ENCODE data around the gene AASDH. TPM values are rescaled to one million over a fixed set of nuclear protein-coding genes. Genes with fewer than 3 reads are reported as not detected.

Gene AASDH
- total RNA-seq, 1 experiment from 2014 or later = 42.2 TPM

GRCh38 chr4:56313132-56313531, 74.2 kb downstream of the AASDH start:
- no peaks in the 10 kb centered on the region for H3K27me3 ChIP-seq (ENCODE audit: low read length)
- H3K9me3 ChIP-seq (ENCODE audit: low read length) = no peaks in the 10 kb centered on the region
- no peaks in the 10 kb centered on the region for H3K36me3 ChIP-seq (ENCODE audit: insufficient read depth, low read length)
- no peaks in the 10 kb centered on the region for H4K20me1 ChIP-seq (ENCODE audit: insufficient read depth, low read depth, low read length)
- H2AFZ ChIP-seq (ENCODE audit: low read length) = no peak overlapping the region
- DNase-seq = no peak
- H3K27ac ChIP-seq (ENCODE audit: low read length) = no peak overlapping the region
- H3K4me3 ChIP-seq (ENCODE audit: low read length) = no peak overlapping the region
- no peak overlapping the region for H3K4me2 ChIP-seq (ENCODE audit: low read depth, low read length, poor library complexity, severe bottlenecking)
- H3K9ac ChIP-seq (ENCODE audit: low read length) = no peak overlapping the region
- no peaks in the 10 kb centered on the region for H3K4me1 ChIP-seq (ENCODE audit: low read length)
- H3K79me2 ChIP-seq (ENCODE audit: low read length) = no peaks in the 10 kb centered on the region
- H3K9me2 ChIP-seq (replicated peaks; ENCODE audit: insufficient read depth, low read length) = no peaks in the 10 kb centered on the region

- Histone ChIP-seq H3K9me2 (replicated peaks; ENCODE audit: insufficient read depth, low read length) (no peaks in the 10 kb centered on the region), H3K4me2 (ENCODE audit: low read depth, low read length, poor library complexity, severe bottlenecking) (no peak overlapping the region), H3K9ac (ENCODE audit: low read length) (no peak overlapping the region), H4K20me1 (ENCODE audit: insufficient read depth, low read depth, low read length) (no peaks in the 10 kb centered on the region), H3K27me3 (ENCODE audit: low read length) (no peaks in the 10 kb centered on the region), H3K9me3 (ENCODE audit: low read length) (no peaks in the 10 kb centered on the region), H3K4me3 (ENCODE audit: low read length) (no peak overlapping the region), H3K36me3 (ENCODE audit: insufficient read depth, low read length) (no peaks in the 10 kb centered on the region), H2AFZ (ENCODE audit: low read length) (no peak overlapping the region), H3K27ac (ENCODE audit: low read length) (no peak overlapping the region), H3K4me1 (ENCODE audit: low read length) (no peaks in the 10 kb centered on the region), H3K79me2 (ENCODE audit: low read length) (no peaks in the 10 kb centered on the region)
- no peak for DNase-seq
Measured at GRCh38 chr4:56311299-56311975, 75.9 kb downstream of the AASDH start.

- Histone ChIP-seq H2AFZ (ENCODE audit: low read length) (no peak overlapping the region), H3K9me2 (replicated peaks; ENCODE audit: insufficient read depth, low read length) (no peaks in the 10 kb centered on the region), H3K36me3 (ENCODE audit: insufficient read depth, low read length) (no peaks in the 10 kb centered on the region), H3K9me3 (ENCODE audit: low read length) (no peaks in the 10 kb centered on the region), H4K20me1 (ENCODE audit: insufficient read depth, low read depth, low read length) (no peaks in the 10 kb centered on the region), H3K79me2 (ENCODE audit: low read length) (no peaks in the 10 kb centered on the region), H3K4me2 (ENCODE audit: low read depth, low read length, poor library complexity, severe bottlenecking) (no peak overlapping the region), H3K27me3 (ENCODE audit: low read length) (no peaks in the 10 kb centered on the region), H3K9ac (ENCODE audit: low read length) (no peak overlapping the region), H3K4me1 (ENCODE audit: low read length) (no peaks in the 10 kb centered on the region), H3K27ac (ENCODE audit: low read length) (no peak overlapping the region), H3K4me3 (ENCODE audit: low read length) (no peak overlapping the region)
- DNase-seq = no peak
Measured at GRCh38 chr4:56310401-56311125, 76.7 kb downstream of the AASDH start.

GRCh38 chr4:56308384-56308783, 78.9 kb downstream of the AASDH start:
- no peak overlapping the region for H3K4me3 ChIP-seq (ENCODE audit: low read length)
- H3K36me3 ChIP-seq (ENCODE audit: insufficient read depth, low read length) = no peaks in the 10 kb centered on the region
- no peak for DNase-seq
- no peaks in the 10 kb centered on the region for H3K9me3 ChIP-seq (ENCODE audit: low read length)
- no peak overlapping the region for H3K27ac ChIP-seq (ENCODE audit: low read length)
- no peak overlapping the region for H3K9ac ChIP-seq (ENCODE audit: low read length)
- H2AFZ ChIP-seq (ENCODE audit: low read length) = no peak overlapping the region
- no peaks in the 10 kb centered on the region for H4K20me1 ChIP-seq (ENCODE audit: insufficient read depth, low read depth, low read length)
- H3K4me2 ChIP-seq (ENCODE audit: low read depth, low read length, poor library complexity, severe bottlenecking) = no peak overlapping the region
- H3K79me2 ChIP-seq (ENCODE audit: low read length) = no peaks in the 10 kb centered on the region
- H3K27me3 ChIP-seq (ENCODE audit: low read length) = no peaks in the 10 kb centered on the region
- H3K4me1 ChIP-seq (ENCODE audit: low read length) = no peaks in the 10 kb centered on the region
- H3K9me2 ChIP-seq (replicated peaks; ENCODE audit: insufficient read depth, low read length) = no peaks in the 10 kb centered on the region

- Histone ChIP-seq H4K20me1 (ENCODE audit: insufficient read depth, low read depth, low read length) (no peaks in the 10 kb centered on the region), H3K36me3 (ENCODE audit: insufficient read depth, low read length) (no peaks in the 10 kb centered on the region)
Measured at GRCh38 chr4:56307423-56307822, 79.9 kb downstream of the AASDH start.

GRCh38 chr4:56305390-56305789, 81.9 kb downstream of the AASDH start:
- Histone ChIP-seq H3K27me3 (ENCODE audit: low read length) (no peaks in the 10 kb centered on the region), H3K4me2 (ENCODE audit: low read depth, low read length, poor library complexity, severe bottlenecking) (no peak overlapping the region), H3K27ac (ENCODE audit: low read length) (no peak overlapping the region), H3K79me2 (ENCODE audit: low read length) (no peaks in the 10 kb centered on the region), H2AFZ (ENCODE audit: low read length) (no peak overlapping the region), H3K9me2 (replicated peaks; ENCODE audit: insufficient read depth, low read length) (no peaks in the 10 kb centered on the region), H3K4me1 (ENCODE audit: low read length) (peaks cover 6% of the 10 kb centered on the region), H3K36me3 (ENCODE audit: insufficient read depth, low read length) (no peaks in the 10 kb centered on the region), H4K20me1 (ENCODE audit: insufficient read depth, low read depth, low read length) (no peaks in the 10 kb centered on the region), H3K9ac (ENCODE audit: low read length) (no peak overlapping the region), H3K4me3 (ENCODE audit: low read length) (no peak overlapping the region), H3K9me3 (ENCODE audit: low read length) (no peaks in the 10 kb centered on the region)
- no peak for DNase-seq

More at GRCh38 chr4:56307423-56307822, 79.9 kb downstream of the AASDH start:
- H3K27me3 ChIP-seq (ENCODE audit: low read length) = no peaks in the 10 kb centered on the region
- H3K9me3 ChIP-seq (ENCODE audit: low read length) = no peaks in the 10 kb centered on the region
- H3K9ac ChIP-seq (ENCODE audit: low read length) = no peak overlapping the region
- no peak overlapping the region for H3K4me3 ChIP-seq (ENCODE audit: low read length)
- H3K4me2 ChIP-seq (ENCODE audit: low read depth, low read length, poor library complexity, severe bottlenecking) = no peak overlapping the region
- H3K27ac ChIP-seq (ENCODE audit: low read length) = no peak overlapping the region
- no peaks in the 10 kb centered on the region for H3K79me2 ChIP-seq (ENCODE audit: low read length)
- H2AFZ ChIP-seq (ENCODE audit: low read length) = no peak overlapping the region
- H3K9me2 ChIP-seq (replicated peaks; ENCODE audit: insufficient read depth, low read length) = no peaks in the 10 kb centered on the region
- no peak for DNase-seq
- H3K4me1 ChIP-seq (ENCODE audit: low read length) = no peaks in the 10 kb centered on the region

GRCh38 chr4:56303921-56304320, 83.4 kb downstream of the AASDH start:
- no peak overlapping the region for H3K9ac ChIP-seq (ENCODE audit: low read length)
- no peak for DNase-seq
- no peaks in the 10 kb centered on the region for H4K20me1 ChIP-seq (ENCODE audit: insufficient read depth, low read depth, low read length)

GRCh38 chr4:56302760-56303159, 84.5 kb downstream of the AASDH start:
- H3K4me2 ChIP-seq (ENCODE audit: low read depth, low read length, poor library complexity, severe bottlenecking) = no peak overlapping the region
- H3K4me3 ChIP-seq (ENCODE audit: low read length) = no peak overlapping the region
- DNase-seq = no peak
- H3K9me2 ChIP-seq (replicated peaks; ENCODE audit: insufficient read depth, low read length) = no peaks in the 10 kb centered on the region
- no peak overlapping the region for H3K27ac ChIP-seq (ENCODE audit: low read length)
- 0 out of 2 replicates have a peak, but pooled peaks cover under 1% of the 10 kb centered on the region for H3K27me3 ChIP-seq (ENCODE audit: low read length)
- no peaks in the 10 kb centered on the region for H4K20me1 ChIP-seq (ENCODE audit: insufficient read depth, low read depth, low read length)
- no peaks in the 10 kb centered on the region for H3K9me3 ChIP-seq (ENCODE audit: low read length)
- no peaks in the 10 kb centered on the region for H3K79me2 ChIP-seq (ENCODE audit: low read length)
- no peaks in the 10 kb centered on the region for H3K36me3 ChIP-seq (ENCODE audit: insufficient read depth, low read length)
- no peak overlapping the region for H3K9ac ChIP-seq (ENCODE audit: low read length)
- H3K4me1 ChIP-seq (ENCODE audit: low read length) = peaks cover 6% of the 10 kb centered on the region
- no peak overlapping the region for H2AFZ ChIP-seq (ENCODE audit: low read length)

More at GRCh38 chr4:56303921-56304320, 83.4 kb downstream of the AASDH start:
- Histone ChIP-seq H3K4me1 (ENCODE audit: low read length) (peaks cover 6% of the 10 kb centered on the region), H3K9me2 (replicated peaks; ENCODE audit: insufficient read depth, low read length) (no peaks in the 10 kb centered on the region), H3K4me2 (ENCODE audit: low read depth, low read length, poor library complexity, severe bottlenecking) (no peak overlapping the region), H3K36me3 (ENCODE audit: insufficient read depth, low read length) (no peaks in the 10 kb centered on the region), H3K9me3 (ENCODE audit: low read length) (no peaks in the 10 kb centered on the region), H3K79me2 (ENCODE audit: low read length) (no peaks in the 10 kb centered on the region), H2AFZ (ENCODE audit: low read length) (no peak overlapping the region), H3K4me3 (ENCODE audit: low read length) (no peak overlapping the region), H3K27ac (ENCODE audit: low read length) (no peak overlapping the region), H3K27me3 (ENCODE audit: low read length) (no peaks in the 10 kb centered on the region)
